WTC11 (cell line): ENCODE data around the gene CNOT1. TPM values are rescaled to one million over a fixed set of nuclear protein-coding genes. Genes with fewer than 3 reads are reported as not detected.

ENCODE experiments used
- ATAC-seq: fragments of 200-7000 bp; cut with Tn5 transposase; 2 replicates; pipeline ENCODE4 v1.10.0; 2021; ENCODE audit warnings: mild to moderate bottlenecking, moderate library complexity
- CTCF ChIA-PET: fragments of 300-600 bp; sonication (Branson Sonifier 250); formaldehyde crosslinking; loops from one replicate; lab custom pipeline; 2021; ENCODE audit warnings: antibody characterized with exemption; lab: Charles Lee
- POLR2A ChIA-PET: fragments of 350-600 bp; sonication (Branson Sonifier 250); formaldehyde crosslinking; loops from one replicate; lab custom pipeline; 2021; ENCODE audit warnings: antibody characterized with exemption; lab: Charles Lee
- DNase-seq: peaks from one replicate; pipeline ENCODE4 v3.0.0; 2021; ENCODE audit warnings: low spot score
- H3K27ac Mint-ChIP-seq: 2 replicates; pipeline ENCODE4 v1.8.0; 2021; ENCODE audit warnings: mixed read lengths
- H3K27me3 Mint-ChIP-seq: 2 replicates; pipeline ENCODE4 v1.8.0; 2021; ENCODE audit warnings: low read depth, mild to moderate bottlenecking, moderate library complexity, mixed read lengths
- H3K36me3 Mint-ChIP-seq: 2 replicates; pipeline ENCODE4 v1.8.0; 2021; ENCODE audit warnings: mixed read lengths
- H3K4me1 Mint-ChIP-seq: 2 replicates; pipeline ENCODE4 v1.8.0; 2022; ENCODE audit warnings: mixed read lengths
- H3K4me3 Mint-ChIP-seq: 2 replicates; pipeline ENCODE4 v1.8.0; 2021; ENCODE audit warnings: mild to moderate bottlenecking, moderate library complexity, mixed read lengths
- H3K9me3 Mint-ChIP-seq: 2 replicates; pipeline ENCODE4 v1.8.0; 2021; ENCODE audit warnings: mixed read lengths
- AR ChIP-seq: fragments of 250-450 bp; sonication (Bioruptor Pico); IDR thresholded peaks from 2 replicates; pipeline ENCODE4 v1.9.0; 2021; ENCODE audit warnings: mild to moderate bottlenecking
- CBFB ChIP-seq: sonication (generic); formaldehyde crosslinking; IDR thresholded peaks from 2 replicates; pipeline ENCODE4 v1.8.1; 2022; ENCODE audit warnings: mild to moderate bottlenecking, low read depth, missing genetic modification reagents
- FOXP1 ChIP-seq: sonication (generic); formaldehyde crosslinking; IDR thresholded peaks from 2 replicates; pipeline ENCODE4 v1.8.0; 2022; ENCODE audit warnings: missing genetic modification reagents, mild to moderate bottlenecking, moderate library complexity, borderline replicate concordance
- FOXP4 ChIP-seq: sonication (generic); formaldehyde crosslinking; IDR thresholded peaks from 2 replicates; pipeline ENCODE4 v1.8.0; 2022; ENCODE audit warnings: mild to moderate bottlenecking, missing genetic modification reagents
- GTF2I ChIP-seq: fragments of 250-450 bp; sonication (Bioruptor Pico); conservative IDR thresholded peaks from 2 replicates; pipeline ENCODE4 v1.4.0; 2021; ENCODE audit warnings: mild to moderate bottlenecking
- HMGA2 ChIP-seq: fragments of 250-450 bp; sonication (Bioruptor Pico); IDR thresholded peaks from 2 replicates; pipeline ENCODE4 v1.4.0; 2021; ENCODE audit warnings: mild to moderate bottlenecking, moderate library complexity
- JUN ChIP-seq: sonication (generic); formaldehyde crosslinking; IDR thresholded peaks from 2 replicates; pipeline ENCODE4 v1.8.0; 2023; ENCODE audit warnings: mild to moderate bottlenecking, missing genetic modification reagents
- KAT7 ChIP-seq: sonication (generic); formaldehyde crosslinking; IDR thresholded peaks from 2 replicates; pipeline ENCODE4 v1.8.1; 2023; ENCODE audit warnings: missing genetic modification reagents, mild to moderate bottlenecking, borderline replicate concordance
- NFATC4 ChIP-seq: fragments of 250-450 bp; sonication (Bioruptor Pico); IDR thresholded peaks from 2 replicates; pipeline ENCODE4 v1.9.0; 2021; ENCODE audit warnings: mild to moderate bottlenecking
- NFE2L1 ChIP-seq: sonication (generic); formaldehyde crosslinking; IDR thresholded peaks from 2 replicates; pipeline ENCODE4 v1.8.1; 2023; ENCODE audit warnings: missing genetic modification reagents
- NFYB ChIP-seq: sonication (generic); formaldehyde crosslinking; conservative IDR thresholded peaks from 2 replicates; pipeline ENCODE4 v1.8.0; 2022; ENCODE audit warnings: low read depth, missing genetic modification reagents
- OVOL2 ChIP-seq: fragments of 250-450 bp; sonication (Bioruptor Pico); IDR thresholded peaks from 2 replicates; pipeline ENCODE4 v1.9.0; 2021; ENCODE audit warnings: mild to moderate bottlenecking, borderline replicate concordance
- TCF7 ChIP-seq: sonication (generic); formaldehyde crosslinking; IDR thresholded peaks from 2 replicates; pipeline ENCODE4 v1.8.0; 2022; ENCODE audit warnings: mild to moderate bottlenecking, low read depth, missing genetic modification reagents, moderate library complexity
- TEAD1 ChIP-seq: sonication (generic); formaldehyde crosslinking; IDR thresholded peaks from 2 replicates; pipeline ENCODE4 v1.8.0; 2022; ENCODE audit warnings: mild to moderate bottlenecking, missing genetic modification reagents
- ZMAT4 ChIP-seq: fragments of 250-450 bp; sonication (Bioruptor Pico); IDR thresholded peaks from 2 replicates; pipeline ENCODE4 v1.9.0; 2021; ENCODE audit warnings: mild to moderate bottlenecking
- ZNF232 ChIP-seq: sonication (generic); formaldehyde crosslinking; IDR thresholded peaks from 2 replicates; pipeline ENCODE4 v1.8.0; 2022; ENCODE audit warnings: mild to moderate bottlenecking, missing genetic modification reagents
- ZNF396 ChIP-seq: fragments of 250-450 bp; sonication (Bioruptor Pico); IDR thresholded peaks from 2 replicates; pipeline ENCODE4 v1.8.0; 2021; ENCODE audit warnings: mild to moderate bottlenecking, moderate library complexity, borderline replicate concordance
- ZNF416 ChIP-seq: fragments of 250-450 bp; sonication (Bioruptor Pico); IDR thresholded peaks from 2 replicates; pipeline ENCODE4 v1.9.0; 2021; ENCODE audit warnings: mild to moderate bottlenecking, inconsistent platforms
- total RNA-seq: library from RNA; stranded (reverse); gene quantifications from 3 replicates; pipeline ENCODE4 v1.2.3, GENCODE V29; 2021
- TF ChIP-seq, protein P1 (sequence below): fragments of 250-450 bp; sonication (Bioruptor Pico); conservative IDR thresholded peaks from 2 replicates; pipeline ENCODE4 v1.9.0; 2021; ENCODE audit warnings: mild to moderate bottlenecking
- TF ChIP-seq, protein P2 (sequence below): sonication (generic); formaldehyde crosslinking; IDR thresholded peaks from 2 replicates; pipeline ENCODE4 v1.8.0; 2023; ENCODE audit warnings: missing genetic modification reagents, mild to moderate bottlenecking, borderline replicate concordance

The CNOT1 gene
- total RNA-seq, 1 experiment from 2014 or later = 314 TPM

DNA sequence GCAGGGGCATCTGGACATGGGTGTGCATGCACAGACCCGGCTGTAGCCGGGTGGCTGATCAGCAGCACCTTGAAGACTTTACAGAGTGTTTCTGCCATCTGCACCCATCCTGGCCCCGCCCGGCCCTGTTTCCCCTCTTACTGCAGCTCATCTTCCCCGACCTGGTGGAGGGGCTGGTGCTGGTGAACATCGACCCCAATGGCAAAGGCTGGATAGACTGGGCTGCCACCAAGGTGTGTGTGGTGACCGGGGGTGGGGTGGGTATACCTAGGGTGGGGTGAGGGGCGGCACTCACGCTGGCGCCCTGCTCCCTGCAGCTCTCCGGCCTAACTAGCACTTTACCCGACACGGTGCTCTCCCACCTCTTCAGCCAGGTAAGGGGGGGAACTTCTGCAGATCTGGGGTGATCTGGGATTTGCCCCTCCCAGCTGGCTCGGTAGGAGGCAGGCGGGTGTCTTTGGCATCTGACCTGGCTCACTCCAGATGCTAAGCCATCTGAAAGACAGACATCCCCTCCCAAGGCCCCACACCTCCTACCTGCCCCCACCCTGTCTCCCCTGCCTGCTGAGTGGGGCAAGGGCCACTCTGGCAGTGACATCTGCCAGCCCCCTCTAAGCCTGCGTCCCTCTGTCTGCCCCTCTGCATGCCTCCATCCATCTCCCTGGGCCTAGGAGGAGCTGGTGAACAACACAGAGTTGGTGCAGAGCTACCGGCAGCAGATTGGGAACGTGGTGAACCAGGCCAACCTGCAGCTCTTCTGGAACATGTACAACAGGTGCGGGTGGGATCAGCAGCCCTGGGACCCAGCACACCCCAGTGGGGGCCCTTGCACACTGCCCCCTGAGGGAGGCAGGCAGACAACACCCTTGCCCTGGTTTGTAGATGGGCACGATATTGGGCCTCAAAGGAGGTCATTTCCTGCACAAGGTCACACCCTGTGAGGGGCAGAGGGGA lies 123.1 kb downstream of the CNOT1 start:
- Mint-ChIP-seq H3K27me3 (peaks cover 32% of the 10 kb centered on the region), H3K27ac (no peak overlapping the region), H3K9me3 (no peaks in the 10 kb centered on the region), H3K36me3 (no peaks in the 10 kb centered on the region), H3K4me1 (peaks cover 9% of the 10 kb centered on the region), H3K4me3 (no peak overlapping the region)
- ChIA-PET CTCF (interaction anchor here (0.6 to 3.0 kb wide), 8 partner anchors 11 to 250 kb away, joined by 3 to 16 read pairs (median 4); no protein-coding TSS in a partner anchor), POLR2A (interaction anchor here (0.5 kb wide), 1 partner anchor 8 kb away, joined by 3 read pairs; no protein-coding TSS in a partner anchor)
- DNase-seq (no peak), ATAC-seq (peak; percentile 3; the same call in 1 of the 2 replicates)
- TF ChIP-seq KAT7 (CRISPR knock-in tag) = no peak
- TF ChIP-seq NFE2L1 (CRISPR knock-in tag) = no peak
- no peak for TF ChIP-seq CBFB
- no peak for TF ChIP-seq ZNF396 (CRISPR knock-in tag)
- TF ChIP-seq ZNF416 (CRISPR knock-in tag) = no peak
- no peak for TF ChIP-seq FOXP1 (CRISPR knock-in tag)
- TF ChIP-seq AR (CRISPR knock-in tag) = no peak
- TF ChIP-seq NFATC4 = no peak
- TF ChIP-seq, protein P1, sequence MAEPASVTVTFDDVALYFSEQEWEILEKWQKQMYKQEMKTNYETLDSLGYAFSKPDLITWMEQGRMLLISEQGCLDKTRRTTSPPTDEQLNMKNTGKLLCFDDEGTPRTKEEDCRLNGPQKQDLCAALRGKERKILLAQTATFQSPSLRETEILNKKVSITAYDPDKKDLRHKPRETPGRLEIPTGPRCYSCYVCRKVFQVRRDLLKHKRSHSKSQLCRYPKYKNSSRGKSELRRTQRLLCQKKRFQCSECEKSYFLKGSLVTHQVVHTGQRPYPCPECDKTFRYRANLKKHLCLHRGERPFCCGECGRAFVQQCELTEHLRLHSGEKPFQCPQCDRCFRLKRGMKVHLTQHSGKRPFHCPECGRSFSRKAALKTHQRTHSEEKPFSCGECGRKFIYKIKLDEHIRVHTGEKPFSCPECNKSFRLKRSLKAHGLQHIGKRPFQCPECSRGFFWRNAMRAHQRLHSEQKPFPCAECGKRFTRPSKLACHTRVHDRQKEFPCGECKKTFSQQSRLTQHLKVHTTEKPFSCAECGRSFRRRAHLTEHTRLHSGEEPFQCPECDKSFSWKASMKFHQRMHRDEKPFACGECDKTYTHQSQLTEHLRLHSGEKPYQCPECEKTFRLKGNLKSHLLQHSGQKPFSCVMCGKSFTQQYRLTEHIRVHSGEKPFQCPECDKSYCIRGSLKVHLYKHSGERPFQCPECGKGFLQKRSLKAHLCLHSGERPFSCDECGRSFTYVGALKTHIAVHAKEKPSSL (CRISPR knock-in tag) = no peak
- no peak for TF ChIP-seq JUN
- TF ChIP-seq, protein P2, sequence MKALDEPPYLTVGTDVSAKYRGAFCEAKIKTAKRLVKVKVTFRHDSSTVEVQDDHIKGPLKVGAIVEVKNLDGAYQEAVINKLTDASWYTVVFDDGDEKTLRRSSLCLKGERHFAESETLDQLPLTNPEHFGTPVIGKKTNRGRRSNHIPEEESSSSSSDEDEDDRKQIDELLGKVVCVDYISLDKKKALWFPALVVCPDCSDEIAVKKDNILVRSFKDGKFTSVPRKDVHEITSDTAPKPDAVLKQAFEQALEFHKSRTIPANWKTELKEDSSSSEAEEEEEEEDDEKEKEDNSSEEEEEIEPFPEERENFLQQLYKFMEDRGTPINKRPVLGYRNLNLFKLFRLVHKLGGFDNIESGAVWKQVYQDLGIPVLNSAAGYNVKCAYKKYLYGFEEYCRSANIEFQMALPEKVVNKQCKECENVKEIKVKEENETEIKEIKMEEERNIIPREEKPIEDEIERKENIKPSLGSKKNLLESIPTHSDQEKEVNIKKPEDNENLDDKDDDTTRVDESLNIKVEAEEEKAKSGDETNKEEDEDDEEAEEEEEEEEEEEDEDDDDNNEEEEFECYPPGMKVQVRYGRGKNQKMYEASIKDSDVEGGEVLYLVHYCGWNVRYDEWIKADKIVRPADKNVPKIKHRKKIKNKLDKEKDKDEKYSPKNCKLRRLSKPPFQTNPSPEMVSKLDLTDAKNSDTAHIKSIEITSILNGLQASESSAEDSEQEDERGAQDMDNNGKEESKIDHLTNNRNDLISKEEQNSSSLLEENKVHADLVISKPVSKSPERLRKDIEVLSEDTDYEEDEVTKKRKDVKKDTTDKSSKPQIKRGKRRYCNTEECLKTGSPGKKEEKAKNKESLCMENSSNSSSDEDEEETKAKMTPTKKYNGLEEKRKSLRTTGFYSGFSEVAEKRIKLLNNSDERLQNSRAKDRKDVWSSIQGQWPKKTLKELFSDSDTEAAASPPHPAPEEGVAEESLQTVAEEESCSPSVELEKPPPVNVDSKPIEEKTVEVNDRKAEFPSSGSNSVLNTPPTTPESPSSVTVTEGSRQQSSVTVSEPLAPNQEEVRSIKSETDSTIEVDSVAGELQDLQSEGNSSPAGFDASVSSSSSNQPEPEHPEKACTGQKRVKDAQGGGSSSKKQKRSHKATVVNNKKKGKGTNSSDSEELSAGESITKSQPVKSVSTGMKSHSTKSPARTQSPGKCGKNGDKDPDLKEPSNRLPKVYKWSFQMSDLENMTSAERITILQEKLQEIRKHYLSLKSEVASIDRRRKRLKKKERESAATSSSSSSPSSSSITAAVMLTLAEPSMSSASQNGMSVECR (CRISPR knock-in tag) = no peak
- no peak for TF ChIP-seq ZMAT4 (CRISPR knock-in tag)
- TF ChIP-seq FOXP4 (CRISPR knock-in tag) = no peak
- TF ChIP-seq GTF2I (CRISPR knock-in tag) = no peak
- no peak for TF ChIP-seq OVOL2 (CRISPR knock-in tag)
- no peak for TF ChIP-seq TCF7 (CRISPR knock-in tag)
- TF ChIP-seq TEAD1 (CRISPR knock-in tag) = no peak
- TF ChIP-seq ZNF232 (CRISPR knock-in tag) = no peak
- no peak for TF ChIP-seq NFYB (CRISPR knock-in tag)
- TF ChIP-seq HMGA2 (CRISPR knock-in tag) = no peak
